ENCODE results near the gene MPPED2. TPM values are rescaled to one million over a fixed set of nuclear protein-coding genes. Genes with fewer than 3 reads are reported as not detected.

MPPED2 gene
- total and polyA plus RNA-seq, 10 of the 15 experiments (the other 5 are each of a cell fraction or from before 2014, with no cell fraction given) = not detected

DNA sequence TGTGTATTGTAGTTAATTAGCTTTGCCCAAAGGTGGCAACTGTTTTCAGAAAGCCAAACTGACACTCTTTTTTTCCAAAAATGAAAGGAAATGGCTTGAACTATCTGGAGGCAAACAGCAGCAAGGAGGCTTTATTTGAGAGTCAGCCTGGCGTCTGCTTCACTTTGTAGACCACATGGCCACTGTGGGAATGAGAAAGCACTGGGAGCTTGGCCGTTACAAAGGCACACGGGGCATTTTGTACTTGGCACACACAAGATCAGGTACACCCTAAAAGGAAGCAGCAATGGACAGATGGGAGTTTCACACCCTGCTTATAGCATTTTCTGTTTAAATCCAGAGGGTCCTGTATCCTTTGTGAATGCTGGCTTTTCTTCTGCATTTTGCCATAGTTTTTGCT is 126.3 kb downstream of the MPPED2 start (continued):
- no peak for TF ChIP-seq HCFC1 (IDR thresholded peaks at IDR 0.05; ENCODE audit: low read length)

GRCh38 chr11:30459306-30459705 is 126.8 kb downstream of the MPPED2 start:
- H3K36me3 ChIP-seq (ENCODE audit: control insufficient read depth in 2 of 2, insufficient read depth in 2 of 2, low read length in 1 of 2) = no peaks in the 10 kb centered on the region
- no TSS peak for BruUV-seq (replicated peaks)
- ChIA-PET POLR2A (no interaction called here), CTCF (no interaction called here), RAD21 (ENCODE audit: unreplicated experiment) (no interaction called here), SMC1A (ENCODE audit: uncharacterized antibody, unreplicated experiment) (no interaction called here)
- no peaks in the 10 kb centered on the region for H3K9me3 ChIP-seq (replicated peaks; ENCODE audit: control insufficient read depth, insufficient read depth, low read length)
- intact Hi-C loops (cut with micrococcal nuclease; ENCODE audit: unreplicated experiment) (no loop called here), in situ Hi-C loops (cut with MboI) (no loop called here)
- no peaks in the 10 kb centered on the region for H3K79me2 ChIP-seq (ENCODE audit: control insufficient read depth, insufficient read depth, low read length)
- no peaks in the 10 kb centered on the region for H4K20me1 ChIP-seq (ENCODE audit: control insufficient read depth, insufficient read depth)
- FAIRE-seq (no peak), ATAC-seq (no peak), DNase-seq (ENCODE audit: low read depth, low spot score) (no peak)
- no peak overlapping the region for H3K4me2 ChIP-seq (ENCODE audit: control insufficient read depth, insufficient read depth)
- no peaks in the 10 kb centered on the region; a peak in 1 of 4 replicates for H3K27me3 ChIP-seq (replicated peaks in 1 of 2; ENCODE audit: control insufficient read depth in 2 of 2, insufficient read depth in 2 of 2, low read length in 1 of 2)
- H2AFZ ChIP-seq (ENCODE audit: control insufficient read depth, low read depth, low read length) = no peak overlapping the region
- TF ChIP-seq NR2C2 (IDR thresholded peaks at IDR 0.05; ENCODE audit: borderline replicate concordance, control insufficient read depth, insufficient read length, low read depth) (no peak), TCF12 (IDR thresholded peaks at IDR 0.05; ENCODE audit: low read depth, low read length) (no peak), CHD1 (IDR thresholded peaks at IDR 0.05; ENCODE audit: low read depth, low read length) (no peak), FOXM1 (IDR thresholded peaks at IDR 0.05; ENCODE audit: low read depth, low read length) (no peak), ASH2L (IDR thresholded peaks at IDR 0.05; ENCODE audit: borderline replicate concordance, low read depth) (no peak), TARDBP (IDR thresholded peaks at IDR 0.05; ENCODE audit: borderline replicate concordance) (no peak), FOS (IDR thresholded peaks at IDR 0.05; ENCODE audit: borderline replicate concordance, extremely low read depth, insufficient read length) (no peak), HCFC1 (IDR thresholded peaks at IDR 0.05; ENCODE audit: low read length) (no peak), IKZF2 (IDR thresholded peaks at IDR 0.05) (no peak), ATF7 (IDR thresholded peaks at IDR 0.05; ENCODE audit: low read depth) (no peak)
- TF ChIP-seq, protein P1, sequence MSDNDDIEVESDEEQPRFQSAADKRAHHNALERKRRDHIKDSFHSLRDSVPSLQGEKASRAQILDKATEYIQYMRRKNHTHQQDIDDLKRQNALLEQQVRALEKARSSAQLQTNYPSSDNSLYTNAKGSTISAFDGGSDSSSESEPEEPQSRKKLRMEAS (IDR thresholded peaks at IDR 0.05; ENCODE audit: low read depth, low read length) = no peak
- TF ChIP-seq, protein P2, sequence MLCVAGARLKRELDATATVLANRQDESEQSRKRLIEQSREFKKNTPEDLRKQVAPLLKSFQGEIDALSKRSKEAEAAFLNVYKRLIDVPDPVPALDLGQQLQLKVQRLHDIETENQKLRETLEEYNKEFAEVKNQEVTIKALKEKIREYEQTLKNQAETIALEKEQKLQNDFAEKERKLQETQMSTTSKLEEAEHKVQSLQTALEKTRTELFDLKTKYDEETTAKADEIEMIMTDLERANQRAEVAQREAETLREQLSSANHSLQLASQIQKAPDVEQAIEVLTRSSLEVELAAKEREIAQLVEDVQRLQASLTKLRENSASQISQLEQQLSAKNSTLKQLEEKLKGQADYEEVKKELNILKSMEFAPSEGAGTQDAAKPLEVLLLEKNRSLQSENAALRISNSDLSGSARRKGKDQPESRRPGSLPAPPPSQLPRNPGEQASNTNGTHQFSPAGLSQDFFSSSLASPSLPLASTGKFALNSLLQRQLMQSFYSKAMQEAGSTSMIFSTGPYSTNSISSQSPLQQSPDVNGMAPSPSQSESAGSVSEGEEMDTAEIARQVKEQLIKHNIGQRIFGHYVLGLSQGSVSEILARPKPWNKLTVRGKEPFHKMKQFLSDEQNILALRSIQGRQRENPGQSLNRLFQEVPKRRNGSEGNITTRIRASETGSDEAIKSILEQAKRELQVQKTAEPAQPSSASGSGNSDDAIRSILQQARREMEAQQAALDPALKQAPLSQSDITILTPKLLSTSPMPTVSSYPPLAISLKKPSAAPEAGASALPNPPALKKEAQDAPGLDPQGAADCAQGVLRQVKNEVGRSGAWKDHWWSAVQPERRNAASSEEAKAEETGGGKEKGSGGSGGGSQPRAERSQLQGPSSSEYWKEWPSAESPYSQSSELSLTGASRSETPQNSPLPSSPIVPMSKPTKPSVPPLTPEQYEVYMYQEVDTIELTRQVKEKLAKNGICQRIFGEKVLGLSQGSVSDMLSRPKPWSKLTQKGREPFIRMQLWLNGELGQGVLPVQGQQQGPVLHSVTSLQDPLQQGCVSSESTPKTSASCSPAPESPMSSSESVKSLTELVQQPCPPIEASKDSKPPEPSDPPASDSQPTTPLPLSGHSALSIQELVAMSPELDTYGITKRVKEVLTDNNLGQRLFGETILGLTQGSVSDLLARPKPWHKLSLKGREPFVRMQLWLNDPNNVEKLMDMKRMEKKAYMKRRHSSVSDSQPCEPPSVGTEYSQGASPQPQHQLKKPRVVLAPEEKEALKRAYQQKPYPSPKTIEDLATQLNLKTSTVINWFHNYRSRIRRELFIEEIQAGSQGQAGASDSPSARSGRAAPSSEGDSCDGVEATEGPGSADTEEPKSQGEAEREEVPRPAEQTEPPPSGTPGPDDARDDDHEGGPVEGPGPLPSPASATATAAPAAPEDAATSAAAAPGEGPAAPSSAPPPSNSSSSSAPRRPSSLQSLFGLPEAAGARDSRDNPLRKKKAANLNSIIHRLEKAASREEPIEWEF (IDR thresholded peaks at IDR 0.05; ENCODE audit: insufficient replicate concordance, low read depth, low read length) = no peak
- H3K4me3 ChIP-seq = no peak overlapping the region
- no peaks in the 10 kb centered on the region for H3K4me1 ChIP-seq (ENCODE audit: control insufficient read depth, insufficient read depth, low read length)
- no peak overlapping the region for H3K9ac ChIP-seq (ENCODE audit: control insufficient read depth, insufficient read depth, low read length)
- 37% methylated on average over 3 of the region's 3 CpGs for WGBS (ENCODE audit: insufficient coverage, insufficient replicate concordance, low lambda C conversion rate, missing lambda C conversion rate)
- no peak overlapping the region for H3K27ac ChIP-seq (ENCODE audit: control insufficient read depth, insufficient read depth)

Data from GM12878 (cell line).